Smooth muscle cell (in vitro differentiated cells): ENCODE data around the gene PPP2R5C. TPM values are rescaled to one million over a fixed set of nuclear protein-coding genes. Genes with fewer than 3 reads are reported as not detected.

Source experiments
- DNase-seq: peaks from one replicate; lab custom pipeline; 2025; ENCODE audit not compliant: unreplicated experiment; lab: John Stamatoyannopoulos, UW
- H2AFZ ChIP-seq: fragments of 200-600 bp; sonication (generic); 2 replicates; pipeline ENCODE4 v1.6.0; 2016; ENCODE audit warnings: antibody characterized with exemption, low read depth, mild to moderate bottlenecking
- H3F3A ChIP-seq: fragments of 200-600 bp; sonication (generic); 2 replicates; pipeline ENCODE4 v1.6.0; 2017; ENCODE audit warnings: antibody characterized with exemption, low read depth
- H3K27ac ChIP-seq: fragments of 200-600 bp; sonication (generic); 2 replicates; pipeline ENCODE4 v1.5.1; 2016; ENCODE audit warnings: low read depth, mild to moderate bottlenecking
- H3K27me3 ChIP-seq: fragments of 200-600 bp; sonication (generic); 2 replicates; pipeline ENCODE4 v1.6.1; 2016; ENCODE audit warnings: low read depth, mild to moderate bottlenecking
- H3K36me3 ChIP-seq: fragments of 200-600 bp; sonication (generic); 2 replicates; pipeline ENCODE4 v1.5.1; 2016; ENCODE audit warnings: low read depth
- H3K4me1 ChIP-seq: fragments of 200-600 bp; sonication (generic); 2 replicates; pipeline ENCODE4 v1.5.1; 2016; ENCODE audit warnings: low read depth
- H3K4me2 ChIP-seq: fragments of 200-600 bp; sonication (generic); 2 replicates; pipeline ENCODE4 v1.6.0; 2016; ENCODE audit warnings: mild to moderate bottlenecking
- H3K4me3 ChIP-seq: fragments of 200-600 bp; sonication (generic); 2 replicates; pipeline ENCODE4 v1.5.1; 2016; ENCODE audit warnings: mild to moderate bottlenecking
- H3K79me2 ChIP-seq: fragments of 200-600 bp; sonication (generic); 2 replicates; pipeline ENCODE4 v1.6.0; 2016; ENCODE audit warnings: low read depth, mild to moderate bottlenecking
- H3K9ac ChIP-seq: fragments of 200-600 bp; sonication (generic); 2 replicates; pipeline ENCODE4 v1.6.0; 2016; ENCODE audit warnings: low read depth
- H3K9me3 ChIP-seq: fragments of 200-600 bp; sonication (generic); replicated peaks from 2 replicates; pipeline ENCODE4 v1.5.1; 2016; ENCODE audit warnings: low read depth
- H4K20me1 ChIP-seq: fragments of 200-600 bp; sonication (generic); 2 replicates; pipeline ENCODE4 v1.6.0; 2016; ENCODE audit warnings: low read depth
- CTCF ChIP-seq: fragments of 200-600 bp; sonication (generic); IDR thresholded peaks from 2 replicates; pipeline ENCODE4 v1.5.1; 2017; ENCODE audit warnings: borderline replicate concordance, mild to moderate bottlenecking, antibody characterized with exemption; ENCODE audit not compliant: insufficient read depth, poor library complexity, severe bottlenecking
- WGBS: methylation state at CpG from one replicate; pipeline ENCODE4 v1.1.7; 2016; ENCODE audit warnings: low lambda C conversion rate; 5-methylcytosine and 5-hydroxymethylcytosine counted together
- polyA plus RNA-seq: library from polyadenylated mRNA; unstranded; fragments of >200 nt; fragmentation: Nextera tagmentation; extraction: Ambion mirVana; gene quantifications from 2 replicates; pipeline ENCODE4 v1.2.1, GENCODE V29; 2016
- total RNA-seq: library from RNA; depleted of rRNA; stranded (reverse); fragments of >200 nt; gene quantifications from 2 replicates; pipeline ENCODE4 v1.2.3, GENCODE V29; 2014

Gene PPP2R5C
- total and polyA plus RNA-seq, 2 experiments from 2014 or later, result 63.6 to 92.7 TPM

- Histone ChIP-seq H3K4me1 (no peaks in the 10 kb centered on the region), H3K9me3 (no peaks in the 10 kb centered on the region), H3K27ac (no peak overlapping the region), H3K4me3 (no peak overlapping the region), H3K27me3 (no peaks in the 10 kb centered on the region), H3K36me3 (no peaks in the 10 kb centered on the region), H2AFZ (no peak overlapping the region), H3K79me2 (peaks cover 18% of the 10 kb centered on the region), H3K9ac (no peak overlapping the region), H3F3A (no peaks in the 10 kb centered on the region), H3K4me2 (no peak overlapping the region), H4K20me1 (peaks cover 69% of the 10 kb centered on the region)
- WGBS, result 97% methylated on average over 11 of the region's 11 CpGs
- TF ChIP-seq CTCF, result no peak
- DNase-seq, result no peak
Observed at GRCh38 chr14:101881426-101881825, 119.9 kb downstream of the PPP2R5C start.

DNA sequence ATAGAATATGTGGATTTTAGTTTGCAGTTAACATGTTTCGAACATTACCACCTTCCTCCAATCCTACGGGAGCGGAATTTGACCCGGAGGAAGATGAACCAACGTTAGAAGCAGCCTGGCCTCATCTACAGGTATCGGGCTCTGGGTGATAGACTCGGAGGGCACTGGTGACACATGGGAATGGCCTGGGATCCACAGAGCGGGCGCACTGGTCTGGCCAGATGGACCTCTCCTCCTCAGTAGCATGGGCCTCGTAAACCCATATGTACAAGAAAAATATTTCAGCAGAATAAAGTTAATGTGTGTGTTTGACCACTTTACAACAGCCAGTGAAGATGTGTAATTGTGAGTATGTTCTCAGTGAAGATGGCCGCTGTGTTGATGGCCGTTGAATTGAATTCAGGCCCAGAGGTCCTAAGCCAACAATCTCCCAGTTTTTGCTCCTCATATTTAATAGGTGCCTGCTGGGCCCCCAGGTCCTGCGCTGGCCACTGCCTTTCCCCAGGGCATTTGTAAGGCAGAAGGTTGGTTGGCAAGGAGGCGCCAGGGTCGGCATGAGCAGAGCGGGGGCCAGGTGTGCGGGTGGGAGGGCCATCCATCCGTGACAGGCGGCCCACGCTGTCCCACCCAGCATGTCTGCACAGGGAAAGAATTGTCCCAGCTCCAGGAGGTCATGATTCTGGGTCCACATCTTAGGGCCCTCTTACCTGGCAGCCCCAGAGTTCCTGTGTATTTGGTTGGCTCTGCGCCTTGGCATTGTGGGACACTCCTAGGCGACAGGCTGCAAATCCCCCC is 120.8 kb downstream of the PPP2R5C start:
- no peaks in the 10 kb centered on the region for H3K27me3 ChIP-seq
- 96% methylated on average over 22 of the region's 22 CpGs for WGBS

DNA sequence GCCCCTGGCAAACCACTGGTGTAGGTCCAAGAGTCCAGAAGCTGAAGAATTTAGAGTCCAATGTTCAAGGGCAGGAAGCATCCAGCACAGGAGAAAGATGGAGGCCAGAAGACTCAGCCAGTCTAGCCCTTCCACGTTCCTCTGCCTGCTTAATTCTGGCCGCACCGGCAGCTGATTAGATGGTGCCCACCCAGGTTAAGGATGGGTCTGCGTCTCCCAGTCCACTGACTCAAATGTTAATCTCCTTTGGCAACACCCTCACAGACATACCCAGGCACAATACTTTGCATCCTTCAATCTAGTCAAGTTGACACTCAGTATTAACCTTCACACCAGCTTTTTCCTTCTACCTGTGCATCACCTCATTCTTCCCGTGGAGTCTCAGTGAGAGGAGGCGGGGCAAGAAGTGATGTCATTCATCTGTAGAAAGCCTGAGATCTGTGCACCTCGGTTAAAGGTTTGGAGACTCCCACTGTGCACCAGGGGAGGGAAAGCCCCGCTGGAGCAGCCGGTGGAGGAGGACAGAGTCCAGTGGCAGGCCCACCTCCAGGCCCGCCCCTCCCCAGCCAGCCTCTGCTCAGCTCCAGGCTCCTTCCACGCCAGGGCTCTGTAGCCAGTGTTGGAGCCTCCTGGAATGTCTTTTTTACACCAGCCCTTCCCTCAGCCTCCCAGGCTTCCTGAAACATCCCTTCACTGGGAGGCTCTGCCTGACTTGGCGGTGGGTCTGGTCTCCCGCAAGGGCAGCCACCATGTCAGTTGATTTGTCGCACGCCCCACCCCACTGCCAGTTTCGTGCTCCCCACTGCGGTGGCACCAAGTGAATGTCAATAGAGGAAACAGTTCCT is 122.8 kb downstream of the PPP2R5C start:
- H3K36me3 ChIP-seq, result no peaks in the 10 kb centered on the region
- no peaks in the 10 kb centered on the region for H3K27me3 ChIP-seq
- no peak overlapping the region for H3K27ac ChIP-seq
- peaks cover 8% of the 10 kb centered on the region for H3K79me2 ChIP-seq
- H3K9ac ChIP-seq, result no peak overlapping the region
- H3K4me2 ChIP-seq, result no peak overlapping the region
- no peak overlapping the region for H3K4me3 ChIP-seq
- H3F3A ChIP-seq, result no peaks in the 10 kb centered on the region
- no peak for DNase-seq
- peaks cover 43% of the 10 kb centered on the region for H4K20me1 ChIP-seq
- H2AFZ ChIP-seq, result no peak overlapping the region
- no peaks in the 10 kb centered on the region for H3K4me1 ChIP-seq
- WGBS, result 97% methylated on average over 17 of the region's 17 CpGs
- TF ChIP-seq CTCF, result no peak
- H3K9me3 ChIP-seq, result no peaks in the 10 kb centered on the region

More for the DNA sequence above, 120.8 kb downstream of the PPP2R5C start:
- TF ChIP-seq CTCF, result no peak
- Histone ChIP-seq H3K4me2 (no peak overlapping the region), H3K36me3 (no peaks in the 10 kb centered on the region), H3K4me3 (no peak overlapping the region), H3K9ac (no peak overlapping the region), H3K27ac (no peak overlapping the region), H3K79me2 (peaks cover 10% of the 10 kb centered on the region), H4K20me1 (peaks cover 63% of the 10 kb centered on the region), H3K9me3 (no peaks in the 10 kb centered on the region), H2AFZ (no peak overlapping the region), H3F3A (no peaks in the 10 kb centered on the region), H3K4me1 (no peaks in the 10 kb centered on the region)
- no peak for DNase-seq
